ENCODE measurements around the gene IRS2.

Gene IRS2

DNA sequence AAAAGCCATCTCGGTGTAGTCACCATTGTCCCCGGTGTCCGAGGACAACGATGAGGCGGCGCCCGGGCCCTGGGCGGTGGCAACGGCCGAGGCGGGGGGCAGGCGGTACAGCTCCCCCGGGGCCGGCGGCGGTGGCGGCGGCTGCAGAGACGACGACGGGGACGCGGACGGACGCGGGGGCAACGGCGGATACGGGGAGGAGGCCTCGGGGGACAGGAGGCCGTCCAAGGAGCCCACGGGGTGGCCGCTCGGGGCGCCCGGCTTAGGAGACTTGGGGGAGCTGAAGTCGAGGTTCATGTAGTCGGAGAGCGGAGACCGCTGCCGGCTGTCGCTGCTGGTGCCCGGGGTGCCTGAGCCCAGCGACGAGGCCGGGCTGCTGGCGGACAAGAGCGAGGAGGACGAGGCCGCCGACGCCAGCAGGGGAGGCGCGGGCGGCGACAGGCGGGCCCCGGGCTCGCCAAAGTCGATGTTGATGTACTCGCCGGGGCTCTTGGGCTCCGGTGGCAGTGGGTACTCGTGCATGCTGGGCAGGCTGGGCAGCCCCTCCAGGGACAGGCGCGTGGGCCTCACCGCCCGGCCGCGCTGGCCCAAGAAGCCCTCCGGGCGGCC lies 3.5 kb downstream of the IRS2 start:
- DNase-seq (ENCODE audit: insufficient read length, low spot score) (no peak), FAIRE-seq (no peak)
- TF ChIP-seq POU2F2 (IDR thresholded peaks at IDR 0.05; ENCODE audit: low read depth, low read length) (no peak), SPI1 (IDR thresholded peaks at IDR 0.05; ENCODE audit: low read depth, low read length) (no peak), POLR2AphosphoS5 (IDR thresholded peaks at IDR 0.05; ENCODE audit: low read depth, low read length) (no peak), TAF1 (IDR thresholded peaks at IDR 0.05; ENCODE audit: low read depth, low read length) (no peak), POLR2A (IDR thresholded peaks at IDR 0.05; ENCODE audit: low read depth, low read length) (no peak), PAX5 (IDR thresholded peaks at IDR 0.05; ENCODE audit: insufficient read depth, low read length, severe bottlenecking) (no peak)

DNA sequence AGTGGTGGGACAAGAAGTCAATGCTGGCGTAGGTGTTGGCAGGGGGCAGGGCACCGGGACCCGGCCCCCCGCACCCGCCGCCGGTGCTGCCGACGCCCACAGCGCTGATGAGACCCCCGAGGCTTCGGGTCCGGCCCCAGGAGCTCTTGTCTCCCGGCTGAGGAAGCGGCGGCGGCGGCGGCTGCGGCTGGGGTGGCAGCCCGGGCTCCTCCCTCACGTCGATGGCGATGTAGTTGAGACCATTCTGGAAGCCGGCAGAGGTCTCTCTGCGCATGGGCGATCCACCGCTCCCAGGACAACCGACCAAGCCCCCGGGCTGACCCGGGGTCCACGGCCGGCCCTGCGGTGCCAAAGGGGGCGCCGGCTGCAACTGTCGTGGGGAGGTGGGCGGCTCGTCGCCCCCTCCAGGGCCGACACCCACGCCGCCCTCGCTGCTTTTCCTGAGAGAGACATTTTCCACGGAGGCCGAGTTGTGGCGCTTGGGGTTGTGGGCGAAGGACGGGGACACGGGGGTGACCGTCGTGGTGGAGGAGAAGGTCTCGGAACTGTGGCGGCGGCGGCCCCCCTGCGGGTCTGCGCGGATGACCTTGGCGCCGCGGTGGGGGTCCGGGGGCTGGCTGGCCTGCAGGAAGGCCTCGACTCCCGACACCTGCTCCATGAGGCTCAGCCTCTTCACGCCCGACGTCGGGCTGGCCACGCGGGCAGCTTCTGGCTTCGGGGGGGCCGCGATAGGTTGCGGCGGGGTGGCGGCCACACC lies 4.1 kb downstream of the IRS2 start:
- TF ChIP-seq SPI1 (IDR thresholded peaks at IDR 0.05; ENCODE audit: low read depth, low read length) = no peak
- no peak for TF ChIP-seq POLR2AphosphoS5 (IDR thresholded peaks at IDR 0.05; ENCODE audit: low read depth, low read length)
- TF ChIP-seq TAF1 (IDR thresholded peaks at IDR 0.05; ENCODE audit: low read depth, low read length) = no peak
- TF ChIP-seq POLR2A (IDR thresholded peaks at IDR 0.05; ENCODE audit: low read depth, low read length) = no peak
- TF ChIP-seq PAX5 (IDR thresholded peaks at IDR 0.05; ENCODE audit: insufficient read depth, low read length, severe bottlenecking) = no peak
- TF ChIP-seq POU2F2 (IDR thresholded peaks at IDR 0.05; ENCODE audit: low read depth, low read length) = no peak
- no peak for DNase-seq (ENCODE audit: insufficient read length, low spot score)
- no peak for FAIRE-seq

DNA sequence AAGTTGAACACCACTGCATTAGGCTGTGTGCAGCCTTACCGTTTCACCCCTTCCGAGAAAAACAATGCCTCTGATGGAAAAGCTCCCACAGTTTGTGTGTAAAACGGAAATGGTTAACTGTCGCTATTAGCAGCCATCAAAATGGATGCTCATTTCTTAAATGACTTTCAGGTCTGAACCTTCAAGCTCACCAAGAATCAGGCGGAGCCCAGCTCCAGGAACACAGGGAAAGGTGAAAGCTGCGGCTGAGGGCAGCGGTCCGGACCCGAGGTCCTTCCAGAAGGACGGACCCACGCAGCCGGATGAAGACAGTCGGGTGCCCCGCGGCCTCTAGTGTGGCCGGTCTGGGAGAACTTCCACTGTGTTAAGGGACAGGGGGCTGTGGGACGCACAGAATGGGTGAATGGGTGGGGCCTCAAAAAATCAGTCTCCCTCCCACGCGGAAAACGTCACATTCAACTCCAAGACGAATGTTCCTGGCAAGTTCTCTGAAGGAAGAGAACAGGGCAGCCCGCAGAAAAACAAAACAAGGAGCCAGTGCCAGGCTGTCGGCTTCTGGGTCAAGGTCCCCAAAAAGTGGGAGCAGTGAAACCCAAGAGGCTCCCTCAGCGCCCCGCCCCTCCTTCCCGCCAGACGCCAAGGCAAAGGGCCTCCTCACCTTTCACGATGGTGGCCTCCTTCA lies 4.9 kb downstream of the IRS2 start:
- FAIRE-seq (no peak), DNase-seq (ENCODE audit: insufficient read length, low spot score) (no peak)
- TF ChIP-seq SPI1 (IDR thresholded peaks at IDR 0.05; ENCODE audit: low read depth, low read length) (no peak), POLR2A (IDR thresholded peaks at IDR 0.05; ENCODE audit: low read depth, low read length) (no peak), POU2F2 (IDR thresholded peaks at IDR 0.05; ENCODE audit: low read depth, low read length) (no peak), TAF1 (IDR thresholded peaks at IDR 0.05; ENCODE audit: low read depth, low read length) (no peak), PAX5 (IDR thresholded peaks at IDR 0.05; ENCODE audit: insufficient read depth, low read length, severe bottlenecking) (no peak), POLR2AphosphoS5 (IDR thresholded peaks at IDR 0.05; ENCODE audit: low read depth, low read length) (no peak)

DNA sequence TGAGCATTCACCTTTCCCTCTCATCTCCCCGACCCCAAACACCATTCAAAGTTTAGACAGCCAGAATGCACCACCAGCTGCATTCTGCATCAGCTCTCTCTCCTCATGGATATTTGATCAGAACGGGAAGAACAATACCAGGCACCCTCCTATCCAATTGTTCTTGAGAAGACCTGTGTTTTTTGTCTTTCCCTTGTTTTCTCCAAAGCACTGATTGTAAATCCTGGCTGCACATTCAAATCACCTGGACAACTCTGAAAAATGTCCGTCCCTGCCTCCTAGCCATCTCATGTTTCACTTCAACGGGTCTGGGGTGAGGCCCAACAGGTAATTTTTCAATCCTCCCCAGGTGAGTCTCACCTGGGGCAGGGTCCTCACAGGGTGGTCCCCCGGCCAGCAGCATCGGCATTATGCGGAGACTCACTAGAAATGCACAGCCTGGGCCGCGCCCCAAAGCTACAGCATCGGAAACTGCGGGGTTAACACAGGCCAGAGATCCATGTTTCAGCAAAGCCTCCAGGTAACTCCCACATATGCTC lies 5.5 kb downstream of the IRS2 start:
- DNase-seq (ENCODE audit: insufficient read length, low spot score) (no peak), FAIRE-seq (no peak)
- TF ChIP-seq POLR2A (IDR thresholded peaks at IDR 0.05; ENCODE audit: low read depth, low read length) (no peak), POU2F2 (IDR thresholded peaks at IDR 0.05; ENCODE audit: low read depth, low read length) (no peak), PAX5 (IDR thresholded peaks at IDR 0.05; ENCODE audit: insufficient read depth, low read length, severe bottlenecking) (no peak), TAF1 (IDR thresholded peaks at IDR 0.05; ENCODE audit: low read depth, low read length) (no peak), POLR2AphosphoS5 (IDR thresholded peaks at IDR 0.05; ENCODE audit: low read depth, low read length) (no peak), SPI1 (IDR thresholded peaks at IDR 0.05; ENCODE audit: low read depth, low read length) (no peak)

DNA sequence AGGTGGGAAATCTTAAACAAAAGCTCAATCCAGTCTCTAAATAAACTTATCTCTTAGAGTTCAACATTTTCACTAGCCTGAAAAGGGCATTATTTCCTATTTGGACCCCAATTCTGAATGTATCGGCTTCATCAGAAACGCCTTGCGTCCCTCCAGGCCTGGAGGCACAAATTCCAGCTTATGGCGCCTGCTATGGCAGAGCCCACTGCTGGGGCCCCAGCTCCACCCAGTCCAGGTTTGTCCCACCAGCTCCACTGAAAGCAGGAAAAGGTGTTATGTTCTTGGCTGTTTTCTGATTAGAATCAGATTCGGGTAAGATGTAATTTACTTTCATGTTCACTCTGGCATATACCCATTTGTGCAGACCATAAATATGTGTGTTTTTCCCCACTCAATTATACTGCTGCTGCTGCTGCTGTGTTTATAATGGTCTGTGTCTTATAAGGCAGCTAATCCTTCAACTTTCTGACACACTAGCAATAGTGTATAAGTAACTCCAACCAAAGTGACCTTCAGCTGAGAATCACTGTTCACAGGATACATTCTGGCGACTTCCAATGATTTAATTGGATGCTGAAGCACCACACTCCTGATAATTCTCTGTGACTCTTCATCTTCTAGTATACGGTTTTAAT lies 6.4 kb downstream of the IRS2 start:
- FAIRE-seq (no peak), DNase-seq (ENCODE audit: insufficient read length, low spot score) (no peak)
- no peak for TF ChIP-seq POLR2AphosphoS5 (IDR thresholded peaks at IDR 0.05; ENCODE audit: low read depth, low read length)
- no peak for TF ChIP-seq POU2F2 (IDR thresholded peaks at IDR 0.05; ENCODE audit: low read depth, low read length)
- TF ChIP-seq POLR2A (IDR thresholded peaks at IDR 0.05; ENCODE audit: low read depth, low read length) = no peak
- TF ChIP-seq TAF1 (IDR thresholded peaks at IDR 0.05; ENCODE audit: low read depth, low read length) = no peak
- no peak for TF ChIP-seq PAX5 (IDR thresholded peaks at IDR 0.05; ENCODE audit: insufficient read depth, low read length, severe bottlenecking)
- TF ChIP-seq SPI1 (IDR thresholded peaks at IDR 0.05; ENCODE audit: low read depth, low read length) = no peak

DNA sequence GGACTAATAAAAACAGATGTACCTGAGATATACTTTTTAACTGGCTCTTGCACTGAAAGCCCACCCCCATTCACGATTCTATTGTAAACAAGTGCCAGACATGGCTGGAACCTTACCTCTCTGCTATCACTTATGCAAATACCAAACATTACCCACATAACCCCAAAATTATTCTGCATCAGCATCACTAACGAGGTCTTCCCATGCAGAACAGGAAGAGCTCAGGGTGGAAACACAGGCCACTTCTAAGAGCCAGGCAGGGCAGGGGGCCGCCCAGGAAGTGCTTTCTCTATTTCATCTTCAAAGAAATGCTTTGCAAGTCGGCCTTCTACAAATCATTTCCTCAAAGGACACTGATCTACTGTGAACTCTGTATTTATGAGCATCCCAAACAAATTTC lies 7.3 kb downstream of the IRS2 start:
- no peak for DNase-seq (ENCODE audit: insufficient read length, low spot score)
- FAIRE-seq = no peak
- TF ChIP-seq PAX5 (IDR thresholded peaks at IDR 0.05; ENCODE audit: insufficient read depth, low read length, severe bottlenecking) (no peak), TAF1 (IDR thresholded peaks at IDR 0.05; ENCODE audit: low read depth, low read length) (no peak), SPI1 (IDR thresholded peaks at IDR 0.05; ENCODE audit: low read depth, low read length) (no peak), POLR2A (IDR thresholded peaks at IDR 0.05; ENCODE audit: low read depth, low read length) (no peak), POLR2AphosphoS5 (IDR thresholded peaks at IDR 0.05; ENCODE audit: low read depth, low read length) (no peak), POU2F2 (IDR thresholded peaks at IDR 0.05; ENCODE audit: low read depth, low read length) (no peak)

DNA sequence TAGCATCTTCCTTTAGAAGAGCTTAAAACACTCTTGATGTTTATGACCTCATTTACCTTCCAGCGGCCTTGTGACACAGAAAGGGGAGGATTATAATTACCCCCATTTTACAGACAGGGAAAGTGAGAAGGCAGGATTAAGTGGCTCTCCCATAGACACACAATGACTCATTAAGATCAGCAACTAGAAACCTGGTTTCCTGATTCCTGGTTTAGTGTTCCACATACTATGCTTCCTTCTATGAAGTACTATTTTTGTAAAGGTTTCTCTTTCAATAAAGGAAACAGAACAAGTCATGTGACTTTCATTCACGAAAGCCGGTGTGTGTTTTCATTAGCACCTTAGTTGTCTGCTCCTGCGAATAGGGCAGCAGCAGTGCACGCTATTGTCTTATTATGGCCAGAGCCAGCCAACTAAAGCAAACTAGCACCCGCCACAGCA lies 8.3 kb downstream of the IRS2 start:
- DNase-seq (ENCODE audit: insufficient read length, low spot score) = no peak
- no peak for TF ChIP-seq POLR2A (IDR thresholded peaks at IDR 0.05; ENCODE audit: low read depth, low read length)
- no peak for TF ChIP-seq POLR2AphosphoS5 (IDR thresholded peaks at IDR 0.05; ENCODE audit: low read depth, low read length)
- no peak for TF ChIP-seq TAF1 (IDR thresholded peaks at IDR 0.05; ENCODE audit: low read depth, low read length)
- TF ChIP-seq PAX5 (IDR thresholded peaks at IDR 0.05; ENCODE audit: insufficient read depth, low read length, severe bottlenecking) = no peak
- TF ChIP-seq SPI1 (IDR thresholded peaks at IDR 0.05; ENCODE audit: low read depth, low read length) = no peak
- TF ChIP-seq POU2F2 (IDR thresholded peaks at IDR 0.05; ENCODE audit: low read depth, low read length) = no peak
- no peak for FAIRE-seq

DNA sequence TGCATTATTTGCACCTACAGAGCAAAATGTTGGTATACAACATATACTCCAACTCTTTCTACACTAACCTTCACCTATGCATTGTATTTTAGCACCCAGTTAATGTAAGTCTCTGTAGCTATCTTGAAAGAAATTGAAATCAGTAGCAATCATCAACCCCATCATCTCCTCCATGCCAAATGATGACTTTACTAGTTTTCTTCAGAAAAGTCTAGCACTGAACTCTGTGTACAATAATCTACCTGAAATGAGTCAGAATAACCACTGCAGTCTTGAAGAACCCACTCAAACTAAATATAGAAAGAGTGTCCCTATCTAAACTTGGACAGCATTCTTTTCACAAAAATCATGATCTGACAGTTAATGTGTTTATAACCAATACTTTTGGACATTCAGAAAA lies 9.8 kb downstream of the IRS2 start:
- DNase-seq (ENCODE audit: insufficient read length, low spot score) (no peak), FAIRE-seq (no peak)
- TF ChIP-seq POU2F2 (IDR thresholded peaks at IDR 0.05; ENCODE audit: low read depth, low read length) (no peak), TAF1 (IDR thresholded peaks at IDR 0.05; ENCODE audit: low read depth, low read length) (no peak), SPI1 (IDR thresholded peaks at IDR 0.05; ENCODE audit: low read depth, low read length) (no peak), POLR2A (IDR thresholded peaks at IDR 0.05; ENCODE audit: low read depth, low read length) (no peak), PAX5 (IDR thresholded peaks at IDR 0.05; ENCODE audit: insufficient read depth, low read length, severe bottlenecking) (no peak), POLR2AphosphoS5 (IDR thresholded peaks at IDR 0.05; ENCODE audit: low read depth, low read length) (no peak)
